ENCODE measurements around the gene LTF. TPM values are rescaled to one million over a fixed set of nuclear protein-coding genes. Genes with fewer than 3 reads are reported as not detected.

The LTF gene
- polyA plus RNA-seq, 1 donor from 2014 or later: not detected

- no peak overlapping the region for H3K9ac ChIP-seq (ENCODE audit: low read length)
- no peaks in the 10 kb centered on the region for H3K9me2 ChIP-seq (ENCODE audit: insufficient read depth, low read length)
- H3K36me3 ChIP-seq (ENCODE audit: insufficient read depth, low read length): no peaks in the 10 kb centered on the region
- H3K27ac ChIP-seq (ENCODE audit: low read length): no peak overlapping the region
- no peak overlapping the region for H3K4me2 ChIP-seq (ENCODE audit: low read length)
- H3K4me3 ChIP-seq (ENCODE audit: low read length): no peak overlapping the region
- H3K27me3 ChIP-seq (ENCODE audit: insufficient read depth, low read depth, low read length): no peaks in the 10 kb centered on the region
- no peaks in the 10 kb centered on the region for H3K9me3 ChIP-seq (ENCODE audit: low read length)
- no peak for TF ChIP-seq EZH2 (IDR thresholded peaks at IDR 0.05; ENCODE audit: borderline replicate concordance, insufficient read depth, low read length, poor library complexity, severe bottlenecking)
- TF ChIP-seq SMC3 (conservative IDR thresholded peaks at IDR 0.05; ENCODE audit: poor library complexity): no peak
- no peak for TF ChIP-seq RAD21 (conservative IDR thresholded peaks at IDR 0.05)
- TF ChIP-seq MXI1 (conservative IDR thresholded peaks at IDR 0.05; ENCODE audit: poor library complexity, severe bottlenecking): no peak
- TF ChIP-seq REST (IDR thresholded peaks at IDR 0.05; ENCODE audit: borderline replicate concordance): no peak
- no peak for TF ChIP-seq POLR2AphosphoS5 (IDR thresholded peaks at IDR 0.05)
- TF ChIP-seq TAF1 (IDR thresholded peaks at IDR 0.05; ENCODE audit: low read depth): no peak
- no peak for TF ChIP-seq EP300 (conservative IDR thresholded peaks at IDR 0.05; ENCODE audit: poor library complexity, severe bottlenecking)
- TF ChIP-seq, protein P1, sequence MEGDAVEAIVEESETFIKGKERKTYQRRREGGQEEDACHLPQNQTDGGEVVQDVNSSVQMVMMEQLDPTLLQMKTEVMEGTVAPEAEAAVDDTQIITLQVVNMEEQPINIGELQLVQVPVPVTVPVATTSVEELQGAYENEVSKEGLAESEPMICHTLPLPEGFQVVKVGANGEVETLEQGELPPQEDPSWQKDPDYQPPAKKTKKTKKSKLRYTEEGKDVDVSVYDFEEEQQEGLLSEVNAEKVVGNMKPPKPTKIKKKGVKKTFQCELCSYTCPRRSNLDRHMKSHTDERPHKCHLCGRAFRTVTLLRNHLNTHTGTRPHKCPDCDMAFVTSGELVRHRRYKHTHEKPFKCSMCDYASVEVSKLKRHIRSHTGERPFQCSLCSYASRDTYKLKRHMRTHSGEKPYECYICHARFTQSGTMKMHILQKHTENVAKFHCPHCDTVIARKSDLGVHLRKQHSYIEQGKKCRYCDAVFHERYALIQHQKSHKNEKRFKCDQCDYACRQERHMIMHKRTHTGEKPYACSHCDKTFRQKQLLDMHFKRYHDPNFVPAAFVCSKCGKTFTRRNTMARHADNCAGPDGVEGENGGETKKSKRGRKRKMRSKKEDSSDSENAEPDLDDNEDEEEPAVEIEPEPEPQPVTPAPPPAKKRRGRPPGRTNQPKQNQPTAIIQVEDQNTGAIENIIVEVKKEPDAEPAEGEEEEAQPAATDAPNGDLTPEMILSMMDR (IDR thresholded peaks at IDR 0.05; ENCODE audit: poor library complexity, severe bottlenecking): no peak
- H3K79me2 ChIP-seq (replicated peaks; ENCODE audit: insufficient read depth, low read length): no peaks in the 10 kb centered on the region
- no peaks in the 10 kb centered on the region for H3F3A ChIP-seq (ENCODE audit: insufficient read depth, low read length, poor library complexity, severe bottlenecking)
- H4K20me1 ChIP-seq (ENCODE audit: insufficient read depth): no peaks in the 10 kb centered on the region
- no peak overlapping the region for H2AFZ ChIP-seq (ENCODE audit: low read depth, low read length)
Observed at GRCh38 chr3:46416811-46417510, 47.7 kb downstream of the LTF start.

- Histone ChIP-seq H3K27ac (ENCODE audit: low read length) (no peak overlapping the region), H3K27me3 (ENCODE audit: insufficient read depth, low read depth, low read length) (no peaks in the 10 kb centered on the region), H4K20me1 (ENCODE audit: insufficient read depth) (no peaks in the 10 kb centered on the region), H3K4me3 (ENCODE audit: low read length) (no peak overlapping the region), H2AFZ (ENCODE audit: low read depth, low read length) (no peak overlapping the region), H3K79me2 (replicated peaks; ENCODE audit: insufficient read depth, low read length) (no peaks in the 10 kb centered on the region), H3K9me3 (ENCODE audit: low read length) (no peaks in the 10 kb centered on the region), H3K9ac (ENCODE audit: low read length) (no peak overlapping the region), H3K36me3 (ENCODE audit: insufficient read depth, low read length) (no peaks in the 10 kb centered on the region), H3K4me2 (ENCODE audit: low read length) (no peak overlapping the region), H3F3A (ENCODE audit: insufficient read depth, low read length, poor library complexity, severe bottlenecking) (no peaks in the 10 kb centered on the region), H3K9me2 (ENCODE audit: insufficient read depth, low read length) (no peaks in the 10 kb centered on the region)
- TF ChIP-seq EZH2 (IDR thresholded peaks at IDR 0.05; ENCODE audit: borderline replicate concordance, insufficient read depth, low read length, poor library complexity, severe bottlenecking) (no peak), TAF1 (IDR thresholded peaks at IDR 0.05; ENCODE audit: low read depth) (no peak), REST (IDR thresholded peaks at IDR 0.05; ENCODE audit: borderline replicate concordance) (no peak), EP300 (conservative IDR thresholded peaks at IDR 0.05; ENCODE audit: poor library complexity, severe bottlenecking) (no peak), SMC3 (conservative IDR thresholded peaks at IDR 0.05; ENCODE audit: poor library complexity) (no peak), POLR2AphosphoS5 (IDR thresholded peaks at IDR 0.05) (no peak), RAD21 (conservative IDR thresholded peaks at IDR 0.05) (no peak), MXI1 (conservative IDR thresholded peaks at IDR 0.05; ENCODE audit: poor library complexity, severe bottlenecking) (no peak)
- TF ChIP-seq, protein P1 (IDR thresholded peaks at IDR 0.05; ENCODE audit: poor library complexity, severe bottlenecking): no peak
Observed at GRCh38 chr3:46416125-46416810, 48.4 kb downstream of the LTF start.
